Measurements from ENCODE around the gene SMIM26. TPM values are rescaled to one million over a fixed set of nuclear protein-coding genes. Genes with fewer than 3 reads are reported as not detected.

SMIM26 gene
- total and polyA plus RNA-seq, 2 of the 8 experiments (the other 6 are each of a cell fraction or from before 2014, with no cell fraction given): 69.8 to 95.0 TPM

- TF ChIP-seq ASH2L (IDR thresholded peaks at IDR 0.05; ENCODE audit: low read length) (no peak), CBX5 (IDR thresholded peaks at IDR 0.05; ENCODE audit: low read depth, low read length) (no peak), POLR2AphosphoS5 (IDR thresholded peaks at IDR 0.05; ENCODE audit: low read depth, low read length) (no peak), FOSL1 (IDR thresholded peaks at IDR 0.05; ENCODE audit: insufficient read depth, low read depth, low read length) (no peak), GABPA (IDR thresholded peaks at IDR 0.05; ENCODE audit: borderline replicate concordance, insufficient read depth, low read length) (no peak)
Observed at GRCh38 chr20:18541741-18542140, 25.5 kb upstream of the SMIM26 start (continued).

Measured in H1 (cell line).